Transverse colon (tissue), 4 donors: ENCODE data around the gene PHRF1.

Source experiments
- CTCF ChIP-seq, 5 experiments: fragments of 200-600 bp in 3 of 5; fragments of 450-650 bp in 2 of 5; sonication (generic) in 3 of 5; IDR thresholded peaks; 1 replicate in 2 of 5; 2 replicates in 3 of 5; pipeline ENCODE4 v1.5.1; 2016 to 2017; ENCODE audit warnings: antibody characterized with exemption in 5 of 5, inconsistent platforms in 3 of 5, mild to moderate bottlenecking in 2 of 5, moderate library complexity in 1 of 5
- EP300 ChIP-seq: sonication (generic); formaldehyde crosslinking; IDR thresholded peaks from one replicate; pipeline ENCODE4 v1.6.1; 2017; ENCODE audit warnings: antibody characterized with exemption, low read depth
- POLR2A ChIP-seq: fragments of 450-650 bp; IDR thresholded peaks from one replicate; pipeline ENCODE4 v1.6.1; 2016; ENCODE audit warnings: antibody characterized with exemption, mild to moderate bottlenecking, moderate library complexity
- POLR2AphosphoS5 ChIP-seq, 3 donors: sonication (generic); formaldehyde crosslinking; IDR thresholded peaks; one replicate each; pipeline ENCODE4 v1.6.1; 2016; ENCODE audit warnings: antibody characterized with exemption in 3 of 3

DNA sequence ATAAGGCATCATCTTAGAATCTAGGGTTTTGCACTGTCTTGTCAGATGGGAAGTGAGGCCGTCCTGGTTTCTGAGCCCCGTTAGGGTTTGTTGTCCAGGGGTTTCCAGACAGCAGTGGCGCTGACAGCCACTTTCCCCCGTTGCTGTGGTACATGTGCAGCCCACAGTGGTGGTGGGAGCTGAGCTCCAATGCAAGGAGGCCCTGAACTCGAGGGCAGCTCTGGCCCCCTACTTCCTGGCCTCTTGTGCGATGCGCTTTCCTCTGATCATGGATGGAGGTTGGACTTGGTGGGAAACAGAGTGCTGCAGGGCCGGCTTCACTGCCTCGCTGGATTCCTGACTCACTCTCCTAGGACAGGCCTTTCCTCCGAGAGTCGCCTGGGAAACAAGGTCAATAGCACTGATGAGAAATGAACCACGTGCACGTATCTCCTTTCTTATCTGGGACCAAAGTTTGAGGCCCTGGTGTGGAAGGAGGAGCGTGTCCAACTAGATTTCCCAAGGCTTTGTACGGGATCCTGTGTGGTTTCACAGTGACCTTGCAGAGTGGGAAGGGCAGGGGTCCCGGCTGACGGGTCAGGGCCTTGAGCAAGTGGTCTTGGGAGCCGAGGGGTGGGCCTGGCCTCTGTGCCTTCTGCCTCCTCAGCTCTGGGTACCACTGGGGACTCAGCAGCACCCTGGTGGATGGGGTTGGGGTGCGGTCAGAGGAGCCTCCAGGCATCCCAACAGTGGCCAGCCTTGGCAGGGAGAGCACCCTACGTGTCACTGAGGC is 3.7 kb downstream of the PHRF1 start:
- TF ChIP-seq POLR2A: no peak
- TF ChIP-seq CTCF (IDR thresholded peaks at IDR 0.05): no peak
- TF ChIP-seq POLR2AphosphoS5 (IDR thresholded peaks at IDR 0.05): no peak
- TF ChIP-seq EP300: no peak
